WTC11 (cell line): ENCODE results near the gene DARS2. TPM values are rescaled to one million over a fixed set of nuclear protein-coding genes. Genes with fewer than 3 reads are reported as not detected.
A peak's percentile ranks its signal among the peaks of the same experiment; 100 is the strongest.
"Not testable (repeated sequence)": the region's sequence is repeated elsewhere in the genome, so short reads cannot be mapped to it uniquely, and the experiment has no call there.

Experiments used
- ATAC-seq: fragments of 200-7000 bp; cut with Tn5 transposase; 2 replicates; pipeline ENCODE4 v1.10.0; 2021; ENCODE audit warnings: mild to moderate bottlenecking, moderate library complexity
- CTCF ChIA-PET: fragments of 300-600 bp; sonication (Branson Sonifier 250); formaldehyde crosslinking; loops from one replicate; lab custom pipeline; 2021; ENCODE audit warnings: antibody characterized with exemption; lab: Charles Lee
- POLR2A ChIA-PET: fragments of 350-600 bp; sonication (Branson Sonifier 250); formaldehyde crosslinking; loops from one replicate; lab custom pipeline; 2021; ENCODE audit warnings: antibody characterized with exemption; lab: Charles Lee
- DNase-seq: peaks from one replicate; pipeline ENCODE4 v3.0.0; 2021; ENCODE audit warnings: low spot score
- H3K27ac Mint-ChIP-seq: 2 replicates; pipeline ENCODE4 v1.8.0; 2021; ENCODE audit warnings: mixed read lengths
- H3K27me3 Mint-ChIP-seq: 2 replicates; pipeline ENCODE4 v1.8.0; 2021; ENCODE audit warnings: low read depth, mild to moderate bottlenecking, moderate library complexity, mixed read lengths
- H3K36me3 Mint-ChIP-seq: 2 replicates; pipeline ENCODE4 v1.8.0; 2021; ENCODE audit warnings: mixed read lengths
- H3K4me1 Mint-ChIP-seq: 2 replicates; pipeline ENCODE4 v1.8.0; 2022; ENCODE audit warnings: mixed read lengths
- H3K4me3 Mint-ChIP-seq: 2 replicates; pipeline ENCODE4 v1.8.0; 2021; ENCODE audit warnings: mild to moderate bottlenecking, moderate library complexity, mixed read lengths
- H3K9me3 Mint-ChIP-seq: 2 replicates; pipeline ENCODE4 v1.8.0; 2021; ENCODE audit warnings: mixed read lengths
- CREB1 ChIP-seq: sonication (generic); formaldehyde crosslinking; IDR thresholded peaks from 2 replicates; pipeline ENCODE4 v1.8.0; 2023; ENCODE audit warnings: mild to moderate bottlenecking, missing genetic modification reagents
- ESRRA ChIP-seq: sonication (generic); formaldehyde crosslinking; IDR thresholded peaks from 2 replicates; pipeline ENCODE4 v1.8.1; 2022; ENCODE audit warnings: mild to moderate bottlenecking, missing genetic modification reagents, borderline replicate concordance
- FOXK1 ChIP-seq: sonication (generic); formaldehyde crosslinking; IDR thresholded peaks from 2 replicates; pipeline ENCODE4 v1.8.0; 2022; ENCODE audit warnings: mild to moderate bottlenecking, moderate library complexity, missing genetic modification reagents
- GTF2I ChIP-seq: fragments of 250-450 bp; sonication (Bioruptor Pico); conservative IDR thresholded peaks from 2 replicates; pipeline ENCODE4 v1.4.0; 2021; ENCODE audit warnings: mild to moderate bottlenecking
- HMGA2 ChIP-seq: fragments of 250-450 bp; sonication (Bioruptor Pico); IDR thresholded peaks from 2 replicates; pipeline ENCODE4 v1.4.0; 2021; ENCODE audit warnings: mild to moderate bottlenecking, moderate library complexity
- NFATC4 ChIP-seq: fragments of 250-450 bp; sonication (Bioruptor Pico); IDR thresholded peaks from 2 replicates; pipeline ENCODE4 v1.9.0; 2021; ENCODE audit warnings: mild to moderate bottlenecking
- PRRX2 ChIP-seq: fragments of 250-450 bp; sonication (Bioruptor Pico); IDR thresholded peaks from 2 replicates; pipeline ENCODE4 v1.8.0; 2021; ENCODE audit warnings: mild to moderate bottlenecking
- SOX15 ChIP-seq: fragments of 250-450 bp; sonication (Bioruptor Pico); IDR thresholded peaks from 2 replicates; pipeline ENCODE4 v1.9.0; 2021; ENCODE audit warnings: mild to moderate bottlenecking
- TEAD1 ChIP-seq: sonication (generic); formaldehyde crosslinking; IDR thresholded peaks from 2 replicates; pipeline ENCODE4 v1.8.0; 2022; ENCODE audit warnings: mild to moderate bottlenecking, missing genetic modification reagents
- ZBTB21 ChIP-seq: sonication (generic); formaldehyde crosslinking; IDR thresholded peaks from 2 replicates; pipeline ENCODE4 v1.8.1; 2023; ENCODE audit warnings: mild to moderate bottlenecking, missing genetic modification reagents, borderline replicate concordance
- ZNF219 ChIP-seq: sonication (generic); formaldehyde crosslinking; IDR thresholded peaks from 2 replicates; pipeline ENCODE4 v1.8.0; 2023; ENCODE audit warnings: missing genetic modification reagents, mild to moderate bottlenecking, borderline replicate concordance
- ZNF263 ChIP-seq: sonication (generic); formaldehyde crosslinking; IDR thresholded peaks from 2 replicates; pipeline ENCODE4 v1.8.1; 2022; ENCODE audit warnings: low read depth, mild to moderate bottlenecking, moderate library complexity, missing genetic modification reagents
- ZNF416 ChIP-seq: fragments of 250-450 bp; sonication (Bioruptor Pico); IDR thresholded peaks from 2 replicates; pipeline ENCODE4 v1.9.0; 2021; ENCODE audit warnings: mild to moderate bottlenecking, inconsistent platforms
- ZNF671 ChIP-seq: fragments of 250-450 bp; sonication (Bioruptor Pico); IDR thresholded peaks from 2 replicates; pipeline ENCODE4 v1.8.0; 2021; ENCODE audit warnings: mild to moderate bottlenecking
- total RNA-seq: library from RNA; stranded (reverse); gene quantifications from 3 replicates; pipeline ENCODE4 v1.2.3, GENCODE V29; 2021
- TF ChIP-seq, protein P1 (sequence below): fragments of 250-450 bp; sonication (Bioruptor Pico); conservative IDR thresholded peaks from 2 replicates; pipeline ENCODE4 v1.9.0; 2021; ENCODE audit warnings: mild to moderate bottlenecking
- TF ChIP-seq, protein P2 (sequence below): fragments of 250-450 bp; sonication (Bioruptor Pico); IDR thresholded peaks from 2 replicates; pipeline ENCODE4 v1.8.0; 2021; ENCODE audit warnings: mild to moderate bottlenecking
- TF ChIP-seq, protein P3 (sequence below): fragments of 250-450 bp; sonication (Bioruptor Pico); IDR thresholded peaks from 2 replicates; pipeline ENCODE4 v1.9.0; 2021; ENCODE audit warnings: mild to moderate bottlenecking
- TF ChIP-seq, protein P4 (sequence below): sonication (generic); formaldehyde crosslinking; IDR thresholded peaks from 2 replicates; pipeline ENCODE4 v1.8.0; 2022; ENCODE audit warnings: mild to moderate bottlenecking, missing genetic modification reagents

The DARS2 gene
- total RNA-seq, 1 experiment from 2014 or later: 38.0 TPM

DNA sequence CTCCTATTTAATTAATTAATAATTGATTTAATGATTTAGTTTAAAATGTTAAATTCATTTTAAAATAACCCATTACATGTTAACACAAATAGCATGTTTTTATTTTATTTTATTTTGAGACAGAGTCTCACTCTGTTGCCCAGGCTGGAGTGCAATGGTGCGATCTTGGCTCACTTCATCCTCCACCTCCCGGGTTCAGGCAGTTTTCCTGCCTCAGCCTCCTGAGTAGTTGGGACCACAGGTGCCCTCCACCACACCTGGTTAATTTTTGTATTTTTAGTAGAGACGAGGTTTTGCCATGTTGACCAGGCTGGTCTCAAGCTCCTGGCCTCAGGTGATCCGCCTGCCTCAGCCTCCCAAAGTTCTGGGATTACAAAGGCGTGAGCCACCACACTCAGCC is 35.1 kb downstream of the DARS2 start:
- DNase-seq, H3K27ac Mint-ChIP-seq, H3K27me3 Mint-ChIP-seq, ATAC-seq, H3K4me3 Mint-ChIP-seq, CTCF ChIA-PET, H3K9me3 Mint-ChIP-seq: not testable (repeated sequence)
- Mint-ChIP-seq H3K4me1 (peaks cover 21% of the 10 kb centered on the region), H3K36me3 (peaks cover 52% of the 10 kb centered on the region)
- POLR2A ChIA-PET: interaction anchor here (1.6 kb wide), 1 partner anchor 9 kb away, joined by 7 read pairs; the partner anchor contains the start of gene ZBTB37
- TF ChIP-seq ZNF671 (CRISPR knock-in tag) (peak; percentile 91; the same call in 1 of the 2 replicates), NFATC4 (peak; percentile 79), HMGA2 (CRISPR knock-in tag) (peak; percentile 54; the same call in 1 of the 2 replicates), PRRX2 (CRISPR knock-in tag) (peak; percentile 93)
- TF ChIP-seq, protein P1, sequence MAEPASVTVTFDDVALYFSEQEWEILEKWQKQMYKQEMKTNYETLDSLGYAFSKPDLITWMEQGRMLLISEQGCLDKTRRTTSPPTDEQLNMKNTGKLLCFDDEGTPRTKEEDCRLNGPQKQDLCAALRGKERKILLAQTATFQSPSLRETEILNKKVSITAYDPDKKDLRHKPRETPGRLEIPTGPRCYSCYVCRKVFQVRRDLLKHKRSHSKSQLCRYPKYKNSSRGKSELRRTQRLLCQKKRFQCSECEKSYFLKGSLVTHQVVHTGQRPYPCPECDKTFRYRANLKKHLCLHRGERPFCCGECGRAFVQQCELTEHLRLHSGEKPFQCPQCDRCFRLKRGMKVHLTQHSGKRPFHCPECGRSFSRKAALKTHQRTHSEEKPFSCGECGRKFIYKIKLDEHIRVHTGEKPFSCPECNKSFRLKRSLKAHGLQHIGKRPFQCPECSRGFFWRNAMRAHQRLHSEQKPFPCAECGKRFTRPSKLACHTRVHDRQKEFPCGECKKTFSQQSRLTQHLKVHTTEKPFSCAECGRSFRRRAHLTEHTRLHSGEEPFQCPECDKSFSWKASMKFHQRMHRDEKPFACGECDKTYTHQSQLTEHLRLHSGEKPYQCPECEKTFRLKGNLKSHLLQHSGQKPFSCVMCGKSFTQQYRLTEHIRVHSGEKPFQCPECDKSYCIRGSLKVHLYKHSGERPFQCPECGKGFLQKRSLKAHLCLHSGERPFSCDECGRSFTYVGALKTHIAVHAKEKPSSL: peak; percentile 82; the same call in 1 of the 2 replicates
- TF ChIP-seq, protein P2, sequence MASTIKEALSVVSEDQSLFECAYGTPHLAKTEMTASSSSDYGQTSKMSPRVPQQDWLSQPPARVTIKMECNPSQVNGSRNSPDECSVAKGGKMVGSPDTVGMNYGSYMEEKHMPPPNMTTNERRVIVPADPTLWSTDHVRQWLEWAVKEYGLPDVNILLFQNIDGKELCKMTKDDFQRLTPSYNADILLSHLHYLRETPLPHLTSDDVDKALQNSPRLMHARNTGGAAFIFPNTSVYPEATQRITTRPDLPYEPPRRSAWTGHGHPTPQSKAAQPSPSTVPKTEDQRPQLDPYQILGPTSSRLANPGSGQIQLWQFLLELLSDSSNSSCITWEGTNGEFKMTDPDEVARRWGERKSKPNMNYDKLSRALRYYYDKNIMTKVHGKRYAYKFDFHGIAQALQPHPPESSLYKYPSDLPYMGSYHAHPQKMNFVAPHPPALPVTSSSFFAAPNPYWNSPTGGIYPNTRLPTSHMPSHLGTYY: peak; percentile 61; the same call in 1 of the 2 replicates
- TF ChIP-seq, protein P3, sequence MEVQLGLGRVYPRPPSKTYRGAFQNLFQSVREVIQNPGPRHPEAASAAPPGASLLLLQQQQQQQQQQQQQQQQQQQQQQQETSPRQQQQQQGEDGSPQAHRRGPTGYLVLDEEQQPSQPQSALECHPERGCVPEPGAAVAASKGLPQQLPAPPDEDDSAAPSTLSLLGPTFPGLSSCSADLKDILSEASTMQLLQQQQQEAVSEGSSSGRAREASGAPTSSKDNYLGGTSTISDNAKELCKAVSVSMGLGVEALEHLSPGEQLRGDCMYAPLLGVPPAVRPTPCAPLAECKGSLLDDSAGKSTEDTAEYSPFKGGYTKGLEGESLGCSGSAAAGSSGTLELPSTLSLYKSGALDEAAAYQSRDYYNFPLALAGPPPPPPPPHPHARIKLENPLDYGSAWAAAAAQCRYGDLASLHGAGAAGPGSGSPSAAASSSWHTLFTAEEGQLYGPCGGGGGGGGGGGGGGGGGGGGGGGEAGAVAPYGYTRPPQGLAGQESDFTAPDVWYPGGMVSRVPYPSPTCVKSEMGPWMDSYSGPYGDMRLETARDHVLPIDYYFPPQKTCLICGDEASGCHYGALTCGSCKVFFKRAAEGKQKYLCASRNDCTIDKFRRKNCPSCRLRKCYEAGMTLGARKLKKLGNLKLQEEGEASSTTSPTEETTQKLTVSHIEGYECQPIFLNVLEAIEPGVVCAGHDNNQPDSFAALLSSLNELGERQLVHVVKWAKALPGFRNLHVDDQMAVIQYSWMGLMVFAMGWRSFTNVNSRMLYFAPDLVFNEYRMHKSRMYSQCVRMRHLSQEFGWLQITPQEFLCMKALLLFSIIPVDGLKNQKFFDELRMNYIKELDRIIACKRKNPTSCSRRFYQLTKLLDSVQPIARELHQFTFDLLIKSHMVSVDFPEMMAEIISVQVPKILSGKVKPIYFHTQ (CRISPR knock-in tag): peak; percentile 97

DNA sequence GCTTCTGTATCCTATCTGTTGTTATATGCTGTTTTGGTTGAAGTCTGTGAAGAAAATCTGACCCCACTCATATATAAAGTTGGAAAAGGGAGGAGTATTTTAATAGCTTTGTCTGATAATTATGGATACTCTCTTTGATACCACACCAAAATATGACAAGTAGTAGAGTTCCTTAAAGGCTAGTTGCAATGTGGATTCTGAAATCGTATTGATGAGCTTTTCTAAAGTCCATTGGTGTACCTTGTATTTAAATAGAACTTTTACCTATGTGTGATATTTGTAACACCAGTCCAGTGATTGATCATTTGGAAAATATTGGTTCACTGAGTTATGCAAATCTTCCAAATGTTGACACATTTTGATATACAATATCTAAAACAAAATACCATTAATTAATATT is 35.6 kb downstream of the DARS2 start:
- H3K27ac Mint-ChIP-seq: peak overlapping the region; percentile 21; the same call in 1 of the 2 replicates
- peaks cover 25% of the 10 kb centered on the region for H3K4me1 Mint-ChIP-seq
- no peaks in the 10 kb centered on the region for H3K27me3 Mint-ChIP-seq
- no peaks in the 10 kb centered on the region for H3K9me3 Mint-ChIP-seq
- ATAC-seq (no peak), DNase-seq (no peak)
- TF ChIP-seq, protein P4, sequence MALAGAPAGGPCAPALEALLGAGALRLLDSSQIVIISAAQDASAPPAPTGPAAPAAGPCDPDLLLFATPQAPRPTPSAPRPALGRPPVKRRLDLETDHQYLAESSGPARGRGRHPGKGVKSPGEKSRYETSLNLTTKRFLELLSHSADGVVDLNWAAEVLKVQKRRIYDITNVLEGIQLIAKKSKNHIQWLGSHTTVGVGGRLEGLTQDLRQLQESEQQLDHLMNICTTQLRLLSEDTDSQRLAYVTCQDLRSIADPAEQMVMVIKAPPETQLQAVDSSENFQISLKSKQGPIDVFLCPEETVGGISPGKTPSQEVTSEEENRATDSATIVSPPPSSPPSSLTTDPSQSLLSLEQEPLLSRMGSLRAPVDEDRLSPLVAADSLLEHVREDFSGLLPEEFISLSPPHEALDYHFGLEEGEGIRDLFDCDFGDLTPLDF (CRISPR knock-in tag): no peak
- no peak for TF ChIP-seq CREB1 (CRISPR knock-in tag)
- no peak for TF ChIP-seq FOXK1 (CRISPR knock-in tag)
- no peak for TF ChIP-seq ZNF416 (CRISPR knock-in tag)
- TF ChIP-seq, protein P3 (CRISPR knock-in tag): no peak
- TF ChIP-seq ESRRA: no peak
- TF ChIP-seq ZNF219 (CRISPR knock-in tag): no peak
- TF ChIP-seq ZNF671 (CRISPR knock-in tag): peak; percentile 90
- TF ChIP-seq TEAD1 (CRISPR knock-in tag): no peak
- no peak for TF ChIP-seq SOX15
- no peak for TF ChIP-seq ZBTB21 (CRISPR knock-in tag)
- TF ChIP-seq, protein P1: peak; percentile 8; the same call in 1 of the 2 replicates
- TF ChIP-seq, protein P2: peak; percentile 13; the same call in 1 of the 2 replicates
- TF ChIP-seq ZNF263: no peak
- no peak for TF ChIP-seq HMGA2 (CRISPR knock-in tag)
- no peak for TF ChIP-seq GTF2I (CRISPR knock-in tag)
- no peak overlapping the region for H3K4me3 Mint-ChIP-seq
- POLR2A ChIA-PET: interaction anchor here (0.7 to 1.6 kb wide), 2 partner anchors 9 to 72 kb away, joined by 4 to 7 read pairs; partner anchors contain the start of gene ZBTB37
- CTCF ChIA-PET: no interaction called here
- H3K36me3 Mint-ChIP-seq: peaks cover 54% of the 10 kb centered on the region
